ENCODE results near the gene C3orf33. TPM values are rescaled to one million over a fixed set of nuclear protein-coding genes. Genes with fewer than 3 reads are reported as not detected.

The C3orf33 gene
- total RNA-seq, 1 donor, result 1.3 TPM

DNA sequence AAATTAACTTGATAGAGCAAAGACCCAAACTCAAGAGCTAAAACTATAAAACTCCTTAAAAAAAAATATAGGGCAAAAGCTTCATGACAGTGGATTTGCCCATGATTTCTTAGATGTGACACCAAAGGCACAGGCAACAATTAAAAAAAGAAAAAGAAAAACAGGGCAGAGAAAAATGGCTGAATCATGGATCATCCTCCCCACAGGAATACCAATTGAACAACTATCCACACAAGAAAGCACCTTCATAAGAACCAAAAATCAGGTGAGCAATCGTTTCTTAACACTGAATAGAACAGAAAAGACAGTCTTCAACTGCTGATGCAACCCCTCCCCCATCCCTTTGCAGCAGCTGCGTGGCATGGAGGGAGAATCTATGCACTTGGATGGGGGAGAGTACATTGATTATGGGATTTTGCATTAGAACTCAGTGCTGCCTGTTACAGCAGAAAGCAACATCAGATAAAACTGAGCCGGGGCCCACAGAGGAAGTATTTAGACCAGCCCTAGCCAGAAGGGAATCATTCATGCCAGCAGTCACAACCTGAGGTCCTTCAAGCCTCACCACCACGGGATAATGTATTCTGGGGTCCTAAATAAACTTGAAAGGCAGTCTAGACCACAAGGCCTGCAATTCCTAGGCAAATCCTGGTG is 15.7 kb downstream of the C3orf33 start:
- peak in 1 of 3 donors; percentile 11 for DNase-seq (ENCODE audit: low read depth in 2 of 3, low spot score in 2 of 3)

GRCh38 chr3:155785662-155786295 is 20.3 kb downstream of the C3orf33 start:
- no peak for DNase-seq (ENCODE audit: low read depth in 2 of 3, low spot score in 2 of 3)

GRCh38 chr3:155782390-155782953 is 23.6 kb downstream of the C3orf33 start:
- DNase-seq (ENCODE audit: low read depth in 2 of 3, low spot score in 2 of 3), result peak in 1 of 3 donors; percentile 20

- DNase-seq (ENCODE audit: low read depth in 2 of 3, low spot score in 2 of 3), result no peak
These were observed 25.8 kb downstream of the C3orf33 start for GRCh38 chr3:155780291-155780690.

- DNase-seq (ENCODE audit: low read depth in 2 of 3, low spot score in 2 of 3), result no peak
These were observed 27.6 kb downstream of the C3orf33 start for GRCh38 chr3:155778462-155778861.

GRCh38 chr3:155772801-155773200 is 33.3 kb downstream of the C3orf33 start:
- DNase-seq (ENCODE audit: low read depth in 2 of 3, low spot score in 2 of 3), result no peak

- no peak for DNase-seq (ENCODE audit: low read depth in 2 of 3, low spot score in 2 of 3)
These were observed 35.0 kb downstream of the C3orf33 start for GRCh38 chr3:155771126-155771525.

- no peak for DNase-seq (ENCODE audit: low read depth in 2 of 3, low spot score in 2 of 3)
These were observed 39.9 kb downstream of the C3orf33 start for GRCh38 chr3:155766206-155766605.

DNA sequence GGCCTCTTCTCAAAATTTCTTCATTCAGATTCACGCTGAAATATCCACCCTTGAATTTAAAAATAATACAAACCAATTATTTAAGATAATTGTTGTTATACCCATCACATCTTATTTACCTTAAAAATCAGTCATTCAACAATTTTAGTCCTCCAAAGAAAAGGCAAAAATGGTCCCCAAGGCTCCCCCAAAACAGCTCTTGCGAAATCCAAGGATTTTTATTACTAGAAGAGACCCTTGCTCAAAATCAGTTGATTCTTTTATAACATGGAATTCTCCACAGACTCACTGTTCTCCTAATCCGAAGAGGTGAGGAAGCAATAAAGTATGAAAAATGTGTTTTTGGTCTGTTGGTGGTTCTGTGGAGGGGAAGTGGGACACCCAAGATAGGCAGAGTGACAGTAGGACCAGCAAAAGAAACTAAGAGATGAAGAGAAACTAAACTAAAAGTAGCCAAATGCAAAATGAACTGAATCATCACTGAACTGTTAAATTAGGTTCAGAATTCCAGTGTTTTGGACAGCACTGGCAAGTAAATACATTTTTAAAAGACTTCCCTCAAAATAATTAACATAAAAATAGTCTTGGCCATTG is 42.1 kb downstream of the C3orf33 start:
- peak in 1 of 3 donors; percentile 26 for DNase-seq (ENCODE audit: low read depth in 2 of 3, low spot score in 2 of 3)

GRCh38 chr3:155760653-155761052 is 45.4 kb downstream of the C3orf33 start:
- no peak for DNase-seq (ENCODE audit: low read depth in 2 of 3, low spot score in 2 of 3)

DNA sequence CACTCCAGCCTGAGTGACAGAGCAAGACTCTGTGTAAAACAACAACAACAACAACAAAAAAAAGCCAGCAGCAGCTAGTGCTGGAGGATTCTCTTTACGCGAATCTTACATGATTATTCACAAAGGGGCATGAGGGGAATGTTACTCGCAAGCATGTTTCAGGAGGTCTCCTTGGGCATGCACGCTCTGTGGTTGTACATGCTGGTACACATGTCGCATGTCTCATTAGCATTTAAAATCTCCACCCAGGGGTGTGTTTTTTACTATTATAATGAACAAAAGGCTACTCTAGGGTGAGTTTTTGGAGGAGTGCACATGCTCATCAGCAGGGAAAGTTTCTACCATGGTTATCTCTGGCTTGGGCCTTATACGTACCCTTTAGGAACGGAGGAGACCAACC is 48.5 kb downstream of the C3orf33 start:
- DNase-seq (ENCODE audit: low read depth in 2 of 3, low spot score in 2 of 3), result no peak

GRCh38 chr3:155753038-155753639 is 52.9 kb downstream of the C3orf33 start:
- DNase-seq (ENCODE audit: low read depth in 2 of 3, low spot score in 2 of 3), result peak in 2 of 3 donors; percentile 32 to 61

DNA sequence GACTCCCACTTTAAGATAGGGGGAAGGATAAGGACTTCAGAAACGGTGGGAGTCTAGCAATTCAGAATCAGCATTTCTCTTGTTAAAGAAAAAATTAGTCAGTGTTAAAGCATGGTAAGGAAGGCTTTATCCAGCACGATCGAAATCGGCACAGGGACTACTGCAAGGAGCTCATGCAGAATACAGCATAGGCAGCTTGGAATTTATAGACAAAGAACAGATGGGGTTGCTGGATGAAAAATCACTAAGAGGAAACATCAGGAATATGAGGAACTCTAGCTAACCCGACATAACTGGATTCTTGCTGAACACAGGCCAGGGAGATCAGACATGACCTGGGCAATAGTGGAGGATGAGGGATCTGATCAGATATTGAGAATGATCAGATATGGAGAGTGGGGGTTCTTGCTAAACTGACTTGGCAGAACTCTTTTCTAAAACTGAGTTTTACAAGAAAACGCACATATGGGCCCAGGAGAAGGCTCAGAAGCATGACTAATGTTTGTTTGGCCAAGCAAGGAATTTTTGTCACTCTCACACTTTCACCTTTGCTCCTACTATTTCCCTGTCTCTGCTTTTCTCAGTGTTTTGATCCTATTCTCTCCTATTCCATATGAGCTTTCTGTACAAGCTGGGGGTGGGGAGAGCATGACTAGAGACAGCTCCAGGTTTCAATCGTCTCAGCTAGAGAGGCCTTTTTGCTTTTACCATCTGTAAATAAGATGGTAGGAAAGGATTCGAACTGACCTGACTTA is 57.3 kb downstream of the C3orf33 start:
- DNase-seq (ENCODE audit: low read depth in 2 of 3, low spot score in 2 of 3), result no peak

DNA sequence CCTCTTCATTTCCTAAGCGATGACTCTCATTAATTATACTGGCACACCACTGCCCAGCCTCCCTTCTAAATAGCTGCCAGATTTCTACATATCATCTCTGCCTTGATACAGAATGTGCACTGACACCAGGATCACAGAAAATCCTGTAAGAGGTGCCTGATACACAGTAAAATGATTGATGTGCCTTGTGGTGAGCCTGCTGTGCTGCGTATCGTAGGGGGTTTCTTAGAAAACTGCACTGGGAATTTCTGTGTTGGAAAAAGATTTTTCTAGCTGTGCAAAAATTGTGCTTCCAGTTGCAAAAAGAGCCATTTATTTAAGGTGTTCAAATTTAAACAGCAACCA is 58.2 kb downstream of the C3orf33 start:
- no peak for DNase-seq (ENCODE audit: low read depth in 2 of 3, low spot score in 2 of 3)

- no peak for DNase-seq (ENCODE audit: low read depth in 2 of 3, low spot score in 2 of 3)
These were observed 58.7 kb downstream of the C3orf33 start for GRCh38 chr3:155747286-155747945.

GRCh38 chr3:155746703-155747102 is 59.4 kb downstream of the C3orf33 start:
- peak in 1 of 3 donors; percentile 12 for DNase-seq (ENCODE audit: low read depth in 2 of 3, low spot score in 2 of 3)

GRCh38 chr3:155745795-155746550 is 60.1 kb downstream of the C3orf33 start:
- peak in 1 of 3 donors; percentile 40 for DNase-seq (ENCODE audit: low read depth in 2 of 3, low spot score in 2 of 3)

GRCh38 chr3:155744626-155745324 is 61.3 kb downstream of the C3orf33 start, which contains the start of gene PLCH1:
TSS of gene PLCH1 (minus strand) at chr3:155745071. CDS start at chr3:155704224, 40,847 bp downstream.
- DNase-seq (ENCODE audit: low read depth in 2 of 3, low spot score in 2 of 3), result peak in 2 of 3 donors; percentile 70 to 82

Data from hematopoietic multipotent progenitor cell (in vitro differentiated cells).